RWPE1 (cell line): ENCODE data around the gene KDM2A.

Experiments used
- CTCF ChIA-PET: fragments of 350-600 bp; sonication (Branson Sonifier 250); formaldehyde crosslinking; extraction: SDS; loops from one replicate; lab custom pipeline; 2021; lab: Yijun Ruan, JAX
- POLR2A ChIA-PET: fragments of 400-600 bp; formaldehyde crosslinking; extraction: SDS; loops from one replicate; lab custom pipeline; 2020; ENCODE audit warnings: antibody characterized with exemption; ENCODE audit not compliant: low non-redundant PET; lab: Yijun Ruan, JAX
- DNase-seq: peaks from one replicate; pipeline ENCODE4 v3.0.0; 2012; ENCODE audit warnings: low spot score
- H3K27ac ChIP-seq: fragments of 450-650 bp; 2 replicates; pipeline ENCODE4 v1.5.1; 2017
- CTCF ChIP-seq: fragments of 450-650 bp; conservative IDR thresholded peaks from 2 replicates; pipeline ENCODE4 v1.5.1; 2017; ENCODE audit warnings: low read depth, mild to moderate bottlenecking

The KDM2A gene

GRCh38 chr11:67304511-67305113 is 185.5 kb downstream of the KDM2A start:
- POLR2A ChIA-PET = interaction anchor here (1.3 kb wide), 1 partner anchor 13 kb away, joined by 16 read pairs; no protein-coding TSS in a partner anchor
- DNase-seq = no peak
- TF ChIP-seq CTCF = no peak

GRCh38 chr11:67306769-67307544 is 187.9 kb downstream of the KDM2A start:
- TF ChIP-seq CTCF = no peak
- DNase-seq = no peak
- ChIA-PET CTCF (no interaction called here), POLR2A (no interaction called here)
- H3K27ac ChIP-seq = peak overlapping the region; percentile 99

More at GRCh38 chr11:67304511-67305113, 185.5 kb downstream of the KDM2A start:
- CTCF ChIA-PET = interaction anchor here (0.6 kb wide), 2 partner anchors 42 to 369 kb away, joined by 3 to 6 read pairs; no protein-coding TSS in a partner anchor
- H3K27ac ChIP-seq = peak overlapping the region; percentile 99

- peak overlapping the region; percentile 99 for H3K27ac ChIP-seq
- TF ChIP-seq CTCF = no peak
- POLR2A ChIA-PET = no interaction called here
- CTCF ChIA-PET = no interaction called here
- no peak for DNase-seq
These were observed 188.5 kb downstream of the KDM2A start for GRCh38 chr11:67307545-67308001.
